ENCODE results near the gene PRND. TPM values are rescaled to one million over a fixed set of nuclear protein-coding genes. Genes with fewer than 3 reads are reported as not detected.

PRND gene
- total RNA-seq, 1 experiment from 2014 or later, result 0.04 TPM

- Histone ChIP-seq H3K56ac (ENCODE audit: insufficient read length, low read depth, low read length) (no peak overlapping the region), H4K20me1 (ENCODE audit: control insufficient read depth, insufficient read depth, insufficient read length) (no peaks in the 10 kb centered on the region), H3K18ac (ENCODE audit: insufficient read length, low read depth, low read length) (no peak overlapping the region), H2BK20ac (ENCODE audit: low read depth, low read length, poor library complexity, severe bottlenecking) (no peak overlapping the region), H3K23me2 (ENCODE audit: insufficient read length, low read depth, low read length, poor library complexity, severe bottlenecking) (no peaks in the 10 kb centered on the region), H3K79me2 (ENCODE audit: insufficient read depth, low read length) (no peaks in the 10 kb centered on the region), H3K27me3 (ENCODE audit: insufficient read depth, low read length) (no peaks in the 10 kb centered on the region), H3K4ac (ENCODE audit: low read depth, low read length) (no peak overlapping the region), H2BK5ac (ENCODE audit: insufficient read length, low read length) (no peak overlapping the region), H2BK12ac (ENCODE audit: insufficient read length, low read depth, low read length) (no peak overlapping the region), H3K9me3 (ENCODE audit: control insufficient read depth, low read depth, low read length) (peaks cover 11% of the 10 kb centered on the region), H2BK15ac (ENCODE audit: low read depth, low read length) (no peak overlapping the region), H3T11ph (ENCODE audit: low read length) (no peak overlapping the region), H3K4me1 (ENCODE audit: insufficient read depth, low read length) (no peaks in the 10 kb centered on the region), H3K23ac (ENCODE audit: insufficient read length, low read depth, low read length) (no peak overlapping the region), H2BK120ac (ENCODE audit: low read depth, low read length, poor library complexity, severe bottlenecking) (no peak overlapping the region), H3K9ac (ENCODE audit: extremely low read depth, insufficient read length, low read length) (no peak overlapping the region), H4K8ac (replicated peaks; ENCODE audit: insufficient read length, low read depth, low read length) (no peak overlapping the region), H4K91ac (ENCODE audit: insufficient read length, low read depth, low read length) (no peak overlapping the region), H2AK5ac (ENCODE audit: insufficient read length, low read length) (no peak overlapping the region), H4K5ac (ENCODE audit: insufficient read length, low read depth, low read length) (no peak overlapping the region), H3K4me2 (ENCODE audit: insufficient read depth, insufficient read length, low read length) (no peak overlapping the region), H3K14ac (ENCODE audit: insufficient read depth, low read length) (no peak overlapping the region), H2AFZ (ENCODE audit: low read length) (no peak overlapping the region), H3K79me1 (ENCODE audit: insufficient read depth, low read depth, low read length, poor library complexity, severe bottlenecking) (no peaks in the 10 kb centered on the region), H3K27ac (ENCODE audit: insufficient read length, low read depth, low read length) (no peak overlapping the region)
- WGBS (ENCODE audit: extremely low coverage, insufficient read length, low lambda C conversion rate), result no CpG with 5 or more reads among the region's 5 CpGs
- H3K4me1 Mint-ChIP-seq, result no peaks in the 10 kb centered on the region
- TF ChIP-seq, protein P1, sequence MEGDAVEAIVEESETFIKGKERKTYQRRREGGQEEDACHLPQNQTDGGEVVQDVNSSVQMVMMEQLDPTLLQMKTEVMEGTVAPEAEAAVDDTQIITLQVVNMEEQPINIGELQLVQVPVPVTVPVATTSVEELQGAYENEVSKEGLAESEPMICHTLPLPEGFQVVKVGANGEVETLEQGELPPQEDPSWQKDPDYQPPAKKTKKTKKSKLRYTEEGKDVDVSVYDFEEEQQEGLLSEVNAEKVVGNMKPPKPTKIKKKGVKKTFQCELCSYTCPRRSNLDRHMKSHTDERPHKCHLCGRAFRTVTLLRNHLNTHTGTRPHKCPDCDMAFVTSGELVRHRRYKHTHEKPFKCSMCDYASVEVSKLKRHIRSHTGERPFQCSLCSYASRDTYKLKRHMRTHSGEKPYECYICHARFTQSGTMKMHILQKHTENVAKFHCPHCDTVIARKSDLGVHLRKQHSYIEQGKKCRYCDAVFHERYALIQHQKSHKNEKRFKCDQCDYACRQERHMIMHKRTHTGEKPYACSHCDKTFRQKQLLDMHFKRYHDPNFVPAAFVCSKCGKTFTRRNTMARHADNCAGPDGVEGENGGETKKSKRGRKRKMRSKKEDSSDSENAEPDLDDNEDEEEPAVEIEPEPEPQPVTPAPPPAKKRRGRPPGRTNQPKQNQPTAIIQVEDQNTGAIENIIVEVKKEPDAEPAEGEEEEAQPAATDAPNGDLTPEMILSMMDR (conservative IDR thresholded peaks at IDR 0.05), result no peak
- no peak overlapping the region for H3K4me3 Mint-ChIP-seq
- no peak overlapping the region for H3K27ac Mint-ChIP-seq
- no peaks in the 10 kb centered on the region; the same call in 1 of the 2 replicates for H3K27me3 Mint-ChIP-seq (ENCODE audit: low read depth)
- DNase-seq, result no peak
- H3K36me3 Mint-ChIP-seq (ENCODE audit: insufficient read depth in 1 of 3, low read depth in 3 of 3), result peaks cover 0 to 17% (median 6%) of the 10 kb centered on the region in 3 experiments; a peak in 6 of 7 replicates
- H3K9me3 Mint-ChIP-seq, result peaks cover 18 to 21% of the 10 kb centered on the region in 2 experiments
Observed at GRCh38 chr20:4771004-4771403, 49.3 kb downstream of the PRND start.
